ENCODE results near the gene MORN1.

Gene MORN1

GRCh38 chr1:2412773-2413494, 21.6 kb upstream of the MORN1 start:
- peak overlapping the region; percentile 9 for H3K27ac ChIP-seq
- H3K4me3 ChIP-seq (ENCODE audit: low read depth, low read length), result peak overlapping the region; percentile 70
- in situ Hi-C loops (cut with HindIII; ENCODE audit: low pct_ligation_motif_present, low sequenced_read_pairs), result loop anchor here (25.0 kb wide), 1 partner anchor 99 kb away; no protein-coding TSS in a partner anchor
- no peak for TF ChIP-seq CTCF (IDR thresholded peaks at IDR 0.05; ENCODE audit: low read depth, low read length, missing control alignments)
- no peaks in the 10 kb centered on the region for H3K27me3 ChIP-seq (replicated peaks)
- no peaks in the 10 kb centered on the region for H3K36me3 ChIP-seq (replicated peaks)
- DNase-seq, result no peak

- no peak for TF ChIP-seq CTCF (IDR thresholded peaks at IDR 0.05; ENCODE audit: low read depth, low read length, missing control alignments)
- peak within 1 kb of the TSS; percentile 69 for H3K27ac ChIP-seq
- peak; percentile 93 for DNase-seq
- H3K4me3 ChIP-seq (ENCODE audit: low read depth, low read length), result peak within 1 kb of the TSS; percentile 84
- no peaks in the 10 kb centered on the region for H3K36me3 ChIP-seq (replicated peaks)
- H3K27me3 ChIP-seq (replicated peaks), result no peaks in the 10 kb centered on the region
- in situ Hi-C loops (cut with HindIII; ENCODE audit: low pct_ligation_motif_present, low sequenced_read_pairs), result loop anchor here (25.0 kb wide), 1 partner anchor 100 kb away; no protein-coding TSS in a partner anchor
These were observed 21.0 kb upstream of the MORN1 start, which contains the start of gene PEX10 for GRCh38 chr1:2412395-2412772. Gene PEX10 (minus strand): TSS chr1:2412564. CDS start chr1:2412502, 62 bp downstream.

GRCh38 chr1:2411801-2412394, 20.5 kb upstream of the MORN1 start:
- peak overlapping the region; percentile 84 for H3K4me3 ChIP-seq (ENCODE audit: low read depth, low read length)
- no peaks in the 10 kb centered on the region for H3K36me3 ChIP-seq (replicated peaks)
- no peak for TF ChIP-seq CTCF (IDR thresholded peaks at IDR 0.05; ENCODE audit: low read depth, low read length, missing control alignments)
- peak overlapping the region; percentile 69 for H3K27ac ChIP-seq
- in situ Hi-C loops (cut with HindIII; ENCODE audit: low pct_ligation_motif_present, low sequenced_read_pairs), result loop anchor here (25.0 kb wide), 1 partner anchor 100 kb away; no protein-coding TSS in a partner anchor
- no peaks in the 10 kb centered on the region for H3K27me3 ChIP-seq (replicated peaks)
- no peak for DNase-seq

GRCh38 chr1:2409745-2410144, 18.4 kb upstream of the MORN1 start:
- Histone ChIP-seq H3K36me3 (replicated peaks) (peaks cover 6% of the 10 kb centered on the region), H3K4me3 (ENCODE audit: low read depth, low read length) (no peak overlapping the region), H3K27ac (no peak overlapping the region), H3K27me3 (replicated peaks) (no peaks in the 10 kb centered on the region)
- DNase-seq, result no peak
- in situ Hi-C loops (cut with HindIII; ENCODE audit: low pct_ligation_motif_present, low sequenced_read_pairs), result loop anchor here (25.0 kb wide), 1 partner anchor 103 kb away; no protein-coding TSS in a partner anchor
- no peak for TF ChIP-seq CTCF (IDR thresholded peaks at IDR 0.05; ENCODE audit: low read depth, low read length, missing control alignments)

- in situ Hi-C loops (cut with HindIII; ENCODE audit: low pct_ligation_motif_present, low sequenced_read_pairs), result loop anchor here (25.0 kb wide), 1 partner anchor 103 kb away; no protein-coding TSS in a partner anchor
- no peak overlapping the region for H3K27ac ChIP-seq
- peaks cover 15% of the 10 kb centered on the region for H3K36me3 ChIP-seq (replicated peaks)
- H3K4me3 ChIP-seq (ENCODE audit: low read depth, low read length), result no peak overlapping the region
- no peak for DNase-seq
- TF ChIP-seq CTCF (IDR thresholded peaks at IDR 0.05; ENCODE audit: low read depth, low read length, missing control alignments), result no peak
- H3K27me3 ChIP-seq (replicated peaks), result no peaks in the 10 kb centered on the region
These were observed 17.5 kb upstream of the MORN1 start for GRCh38 chr1:2408859-2409276.
